Liver (tissue), 3 donors: Measurements from ENCODE around the gene ETS1.

ENCODE experiments used
- CTCF ChIP-seq: fragments of 150-350 bp; IDR thresholded peaks from 2 replicates; pipeline ENCODE4 v1.5.1; 2017; ENCODE audit warnings: improper control_type of control experiment, low read depth, low read length; ENCODE audit not compliant: missing input control
- SP1 ChIP-seq: IDR thresholded peaks from 2 replicates; pipeline ENCODE4 v1.6.1; 2018; ENCODE audit warnings: antibody characterized with exemption, mild to moderate bottlenecking
- donor health status: healthy.
- donor health status: healthy.

- TF ChIP-seq SP1 (no peak), CTCF (no peak)
These were observed 106.7 kb downstream of the ETS1 start for GRCh38 chr11:128480665-128481064.
